HepG2 (cell line): ENCODE measurements around the gene SSH3. TPM values are rescaled to one million over a fixed set of nuclear protein-coding genes. Genes with fewer than 3 reads are reported as not detected.

ENCODE experiments used
- AGO1 ChIP-seq: fragments of 200-400 bp; formaldehyde crosslinking; IDR thresholded peaks from 2 replicates; pipeline ENCODE4 v1.6.1; 2017; ENCODE audit warnings: mild to moderate bottlenecking, low read depth, low read length, moderate library complexity; ENCODE audit not compliant: poor library complexity, severe bottlenecking
- AKAP8 ChIP-seq: sonication (generic); formaldehyde crosslinking; IDR thresholded peaks from 2 replicates; pipeline ENCODE4 v1.5.1; 2020; ENCODE audit warnings: mild to moderate bottlenecking, missing genetic modification reagents
- ARNTL ChIP-seq: sonication (generic); formaldehyde crosslinking; IDR thresholded peaks from 2 replicates; pipeline ENCODE4 v1.4.0; 2020; ENCODE audit warnings: mild to moderate bottlenecking, missing genetic modification reagents
- MYNN ChIP-seq: sonication (generic); formaldehyde crosslinking; IDR thresholded peaks from 2 replicates; pipeline ENCODE4 v1.4.0; 2020; ENCODE audit warnings: mild to moderate bottlenecking, low read depth, missing genetic modification reagents
- POGZ ChIP-seq: sonication (generic); formaldehyde crosslinking; IDR thresholded peaks from 2 replicates; pipeline ENCODE4 v1.4.0; 2020; ENCODE audit warnings: mild to moderate bottlenecking, missing genetic modification reagents
- RBFOX2 ChIP-seq: fragments of 200-400 bp; formaldehyde crosslinking; IDR thresholded peaks from 2 replicates; pipeline ENCODE4 v1.6.1; 2017; ENCODE audit warnings: low read depth, mild to moderate bottlenecking, low read length
- RXRA ChIP-seq: sonication (generic); formaldehyde crosslinking; IDR thresholded peaks from 2 replicates; pipeline ENCODE4 v1.5.1; 2020; ENCODE audit warnings: missing genetic modification reagents
- SNRNP70 ChIP-seq: fragments of 200-400 bp; formaldehyde crosslinking; IDR thresholded peaks from 2 replicates; pipeline ENCODE4 v1.6.1; 2017; ENCODE audit warnings: mild to moderate bottlenecking, low read depth, low read length, moderate library complexity
- SP140L ChIP-seq: sonication (generic); formaldehyde crosslinking; IDR thresholded peaks from 2 replicates; pipeline ENCODE4 v1.4.0; 2020; ENCODE audit warnings: missing genetic modification reagents, borderline replicate concordance
- ZFY ChIP-seq: sonication (generic); formaldehyde crosslinking; IDR thresholded peaks from 2 replicates; pipeline ENCODE4 v1.4.0; 2020; ENCODE audit warnings: missing genetic modification reagents
- ZNF44 ChIP-seq: sonication (generic); formaldehyde crosslinking; IDR thresholded peaks from 2 replicates; pipeline ENCODE4 v1.5.1; 2020; ENCODE audit warnings: mild to moderate bottlenecking, missing genetic modification reagents
- ZNF713 ChIP-seq: sonication (generic); formaldehyde crosslinking; IDR thresholded peaks from 2 replicates; pipeline ENCODE4 v1.4.0; 2020; ENCODE audit warnings: mild to moderate bottlenecking, missing genetic modification reagents
- polyA plus RNA-seq, 8 experiments: library from polyadenylated mRNA; depleted of rRNA in 3 of 8; stranded (reverse) in 7 of 8; unstranded in 1 of 8; fragments of >200 nt; fragmentation: Illumina TruSeq in 4 of 8; extraction: Trizol in 4 of 8; gene quantifications; 2 replicates each; pipeline versions ENCODE4 v1.2.1 to v1.2.3, GENCODE V29; 2011 to 2016; ENCODE audit warnings: low read depth in 4 of 8, missing spikeins in 1 of 8, mixed read lengths in 1 of 8; ENCODE audit not compliant: insufficient read depth in 1 of 8
- total RNA-seq, 5 experiments: library from RNA; depleted of rRNA; stranded (reverse); fragments of >200 nt; fragmentation: Illumina TruSeq; extraction: Trizol; gene quantifications; 2 replicates each; pipeline ENCODE4 v1.2.3, GENCODE V29; 2016; ENCODE audit warnings: low read depth in 1 of 5
- TF ChIP-seq, protein P1 (sequence below): sonication (generic); formaldehyde crosslinking; IDR thresholded peaks from 2 replicates; pipeline ENCODE4; 2020; ENCODE audit warnings: missing genetic modification reagents, mild to moderate bottlenecking, borderline replicate concordance
- TF ChIP-seq, protein P2 (sequence below): sonication (generic); formaldehyde crosslinking; IDR thresholded peaks from 2 replicates; pipeline ENCODE4 v1.4.0; 2020; ENCODE audit warnings: missing genetic modification reagents
- TF ChIP-seq, protein P3 (sequence below): sonication (generic); formaldehyde crosslinking; IDR thresholded peaks from 2 replicates; pipeline ENCODE4 v1.4.0; 2020; ENCODE audit warnings: missing genetic modification reagents, low read depth, mild to moderate bottlenecking, borderline replicate concordance
- TF ChIP-seq, protein P4 (sequence below): sonication (generic); formaldehyde crosslinking; IDR thresholded peaks from 2 replicates; pipeline ENCODE4 v1.4.0; 2020; ENCODE audit warnings: missing genetic modification reagents
- TF ChIP-seq, protein P5 (sequence below), 2 experiments: sonication (generic) in 1 of 2; formaldehyde crosslinking in 1 of 2; IDR thresholded peaks; 2 replicates each; pipeline versions ENCODE4 v1.4.0 to v1.6.1; 2018 to 2020; ENCODE audit warnings: missing genetic modification reagents in 2 of 2, borderline replicate concordance in 1 of 2, low read depth in 1 of 2, mild to moderate bottlenecking in 1 of 2, missing biosample characterization in 1 of 2
- TF ChIP-seq, protein P6 (sequence below): IDR thresholded peaks from 2 replicates; pipeline ENCODE4 v1.6.1; 2016; ENCODE audit warnings: missing compliant biosample characterization, missing genetic modification reagents, borderline replicate concordance

SSH3 gene
- total and polyA plus RNA-seq, 2 of the 13 experiments (the other 11 are each of a cell fraction or from before 2014, with no cell fraction given): 12.4 to 18.8 TPM

DNA sequence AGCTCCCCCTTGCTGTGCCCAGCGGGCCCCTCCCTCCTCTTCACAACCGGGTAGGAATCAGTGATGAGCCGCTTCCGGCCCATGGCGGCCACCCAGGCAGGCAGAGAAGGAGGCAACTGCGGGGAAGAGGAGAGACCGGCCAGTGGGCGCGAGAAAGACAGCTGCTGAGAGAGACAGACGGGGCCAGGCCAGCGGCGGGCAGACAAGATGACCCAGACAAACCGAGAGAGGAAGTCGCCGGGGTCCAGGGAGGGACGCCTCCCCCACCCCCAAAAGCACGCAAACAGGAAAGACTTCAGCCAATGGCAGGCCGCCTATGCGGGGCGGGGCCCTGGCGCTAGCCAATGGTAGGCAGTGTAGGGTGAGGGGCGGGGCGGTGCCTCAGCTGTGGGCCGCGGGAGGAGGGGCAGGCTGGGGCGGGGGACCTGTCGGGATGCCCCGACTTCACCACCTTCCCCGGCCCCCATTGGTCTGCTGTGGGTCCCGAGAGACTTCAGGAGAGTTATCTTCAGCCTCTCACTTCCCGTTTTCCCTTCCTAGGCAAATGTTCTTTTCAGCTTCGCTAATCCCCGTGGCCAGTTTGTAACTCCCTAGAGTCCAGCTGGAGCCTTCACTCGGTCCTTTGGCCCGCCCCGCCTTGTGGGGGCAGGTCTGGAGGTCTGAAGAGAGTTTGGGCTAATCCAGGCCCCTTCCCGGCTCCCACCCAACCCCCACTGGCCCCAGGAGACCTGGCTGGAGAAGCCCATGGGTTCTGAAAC lies 50.2 kb downstream of the SSH3 start, which contains the start of gene POLD4 (continued):
- TF ChIP-seq, protein P1, sequence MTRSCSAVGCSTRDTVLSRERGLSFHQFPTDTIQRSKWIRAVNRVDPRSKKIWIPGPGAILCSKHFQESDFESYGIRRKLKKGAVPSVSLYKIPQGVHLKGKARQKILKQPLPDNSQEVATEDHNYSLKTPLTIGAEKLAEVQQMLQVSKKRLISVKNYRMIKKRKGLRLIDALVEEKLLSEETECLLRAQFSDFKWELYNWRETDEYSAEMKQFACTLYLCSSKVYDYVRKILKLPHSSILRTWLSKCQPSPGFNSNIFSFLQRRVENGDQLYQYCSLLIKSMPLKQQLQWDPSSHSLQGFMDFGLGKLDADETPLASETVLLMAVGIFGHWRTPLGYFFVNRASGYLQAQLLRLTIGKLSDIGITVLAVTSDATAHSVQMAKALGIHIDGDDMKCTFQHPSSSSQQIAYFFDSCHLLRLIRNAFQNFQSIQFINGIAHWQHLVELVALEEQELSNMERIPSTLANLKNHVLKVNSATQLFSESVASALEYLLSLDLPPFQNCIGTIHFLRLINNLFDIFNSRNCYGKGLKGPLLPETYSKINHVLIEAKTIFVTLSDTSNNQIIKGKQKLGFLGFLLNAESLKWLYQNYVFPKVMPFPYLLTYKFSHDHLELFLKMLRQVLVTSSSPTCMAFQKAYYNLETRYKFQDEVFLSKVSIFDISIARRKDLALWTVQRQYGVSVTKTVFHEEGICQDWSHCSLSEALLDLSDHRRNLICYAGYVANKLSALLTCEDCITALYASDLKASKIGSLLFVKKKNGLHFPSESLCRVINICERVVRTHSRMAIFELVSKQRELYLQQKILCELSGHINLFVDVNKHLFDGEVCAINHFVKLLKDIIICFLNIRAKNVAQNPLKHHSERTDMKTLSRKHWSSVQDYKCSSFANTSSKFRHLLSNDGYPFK (CRISPR knock-in tag): peak; percentile 95
- TF ChIP-seq AKAP8 (CRISPR knock-in tag) (0 out of 2 replicates have a peak, but pooled peaks have one; percentile 32), SNRNP70 (no peak), AGO1 (peak; percentile 41), ZFY (peak; percentile 61), MYNN (CRISPR knock-in tag) (no peak), POGZ (CRISPR knock-in tag) (peak; percentile 56; the same call in 1 of the 2 replicates), ARNTL (CRISPR knock-in tag) (peak; percentile 35; the same call in 1 of the 2 replicates), RBFOX2 (peak; percentile 86), ZNF44 (no peak), RXRA (CRISPR knock-in tag) (0 out of 2 replicates have a peak, but pooled peaks have one; percentile 11), SP140L (CRISPR knock-in tag) (no peak), ZNF713 (no peak)
- TF ChIP-seq, protein P2, sequence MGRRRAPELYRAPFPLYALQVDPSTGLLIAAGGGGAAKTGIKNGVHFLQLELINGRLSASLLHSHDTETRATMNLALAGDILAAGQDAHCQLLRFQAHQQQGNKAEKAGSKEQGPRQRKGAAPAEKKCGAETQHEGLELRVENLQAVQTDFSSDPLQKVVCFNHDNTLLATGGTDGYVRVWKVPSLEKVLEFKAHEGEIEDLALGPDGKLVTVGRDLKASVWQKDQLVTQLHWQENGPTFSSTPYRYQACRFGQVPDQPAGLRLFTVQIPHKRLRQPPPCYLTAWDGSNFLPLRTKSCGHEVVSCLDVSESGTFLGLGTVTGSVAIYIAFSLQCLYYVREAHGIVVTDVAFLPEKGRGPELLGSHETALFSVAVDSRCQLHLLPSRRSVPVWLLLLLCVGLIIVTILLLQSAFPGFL (CRISPR knock-in tag): no peak
- TF ChIP-seq, protein P3, sequence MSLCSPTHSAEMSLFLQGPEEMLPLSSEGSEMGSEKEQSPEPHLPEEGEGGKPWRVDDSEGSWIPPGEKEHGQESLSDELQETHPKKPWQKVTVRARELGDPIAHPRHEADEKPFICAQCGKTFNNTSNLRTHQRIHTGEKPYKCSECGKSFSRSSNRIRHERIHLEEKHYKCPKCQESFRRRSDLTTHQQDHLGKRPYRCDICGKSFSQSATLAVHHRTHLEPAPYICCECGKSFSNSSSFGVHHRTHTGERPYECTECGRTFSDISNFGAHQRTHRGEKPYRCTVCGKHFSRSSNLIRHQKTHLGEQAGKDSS: no peak
- TF ChIP-seq, protein P4, sequence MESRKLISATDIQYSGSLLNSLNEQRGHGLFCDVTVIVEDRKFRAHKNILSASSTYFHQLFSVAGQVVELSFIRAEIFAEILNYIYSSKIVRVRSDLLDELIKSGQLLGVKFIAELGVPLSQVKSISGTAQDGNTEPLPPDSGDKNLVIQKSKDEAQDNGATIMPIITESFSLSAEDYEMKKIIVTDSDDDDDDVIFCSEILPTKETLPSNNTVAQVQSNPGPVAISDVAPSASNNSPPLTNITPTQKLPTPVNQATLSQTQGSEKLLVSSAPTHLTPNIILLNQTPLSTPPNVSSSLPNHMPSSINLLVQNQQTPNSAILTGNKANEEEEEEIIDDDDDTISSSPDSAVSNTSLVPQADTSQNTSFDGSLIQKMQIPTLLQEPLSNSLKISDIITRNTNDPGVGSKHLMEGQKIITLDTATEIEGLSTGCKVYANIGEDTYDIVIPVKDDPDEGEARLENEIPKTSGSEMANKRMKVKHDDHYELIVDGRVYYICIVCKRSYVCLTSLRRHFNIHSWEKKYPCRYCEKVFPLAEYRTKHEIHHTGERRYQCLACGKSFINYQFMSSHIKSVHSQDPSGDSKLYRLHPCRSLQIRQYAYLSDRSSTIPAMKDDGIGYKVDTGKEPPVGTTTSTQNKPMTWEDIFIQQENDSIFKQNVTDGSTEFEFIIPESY: no peak
- TF ChIP-seq, protein P5, sequence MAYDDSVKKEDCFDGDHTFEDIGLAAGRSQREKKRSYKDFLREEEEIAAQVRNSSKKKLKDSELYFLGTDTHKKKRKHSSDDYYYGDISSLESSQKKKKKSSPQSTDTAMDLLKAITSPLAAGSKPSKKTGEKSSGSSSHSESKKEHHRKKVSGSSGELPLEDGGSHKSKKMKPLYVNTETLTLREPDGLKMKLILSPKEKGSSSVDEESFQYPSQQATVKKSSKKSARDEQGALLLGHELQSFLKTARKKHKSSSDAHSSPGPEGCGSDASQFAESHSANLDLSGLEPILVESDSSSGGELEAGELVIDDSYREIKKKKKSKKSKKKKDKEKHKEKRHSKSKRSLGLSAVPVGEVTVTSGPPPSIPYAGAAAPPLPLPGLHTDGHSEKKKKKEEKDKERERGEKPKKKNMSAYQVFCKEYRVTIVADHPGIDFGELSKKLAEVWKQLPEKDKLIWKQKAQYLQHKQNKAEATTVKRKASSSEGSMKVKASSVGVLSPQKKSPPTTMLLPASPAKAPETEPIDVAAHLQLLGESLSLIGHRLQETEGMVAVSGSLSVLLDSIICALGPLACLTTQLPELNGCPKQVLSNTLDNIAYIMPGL (CRISPR knock-in tag; IDR thresholded peaks at IDR 0.05; ENCODE audit: borderline replicate concordance in 1 of 2, low read depth in 1 of 2): peak in 1 of 2 experiments; percentile 28; a peak in 1 of 4 replicates
- TF ChIP-seq, protein P6, sequence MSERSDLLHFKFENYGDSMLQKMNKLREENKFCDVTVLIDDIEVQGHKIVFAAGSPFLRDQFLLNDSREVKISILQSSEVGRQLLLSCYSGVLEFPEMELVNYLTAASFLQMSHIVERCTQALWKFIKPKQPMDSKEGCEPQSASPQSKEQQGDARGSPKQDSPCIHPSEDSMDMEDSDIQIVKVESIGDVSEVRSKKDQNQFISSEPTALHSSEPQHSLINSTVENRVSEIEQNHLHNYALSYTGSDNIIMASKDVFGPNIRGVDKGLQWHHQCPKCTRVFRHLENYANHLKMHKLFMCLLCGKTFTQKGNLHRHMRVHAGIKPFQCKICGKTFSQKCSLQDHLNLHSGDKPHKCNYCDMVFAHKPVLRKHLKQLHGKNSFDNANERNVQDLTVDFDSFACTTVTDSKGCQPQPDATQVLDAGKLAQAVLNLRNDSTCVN (CRISPR knock-in tag): peak; percentile 58; the same call in 1 of the 2 replicates
